K562 treated with DMSO at 1 percent for 48 hours (cell line): ENCODE data around the gene FRZB. TPM values are rescaled to one million over a fixed set of nuclear protein-coding genes. Genes with fewer than 3 reads are reported as not detected.

ENCODE experiments used
- total RNA-seq: library from RNA; unstranded; fragments of 300-600 nt; gene quantifications from 2 replicates; pipeline ENCODE4 v1.2.3, GENCODE V29; 2022; ENCODE audit warnings: low replicate concordance; ENCODE audit errors: extremely low read depth

Gene FRZB, protein sequence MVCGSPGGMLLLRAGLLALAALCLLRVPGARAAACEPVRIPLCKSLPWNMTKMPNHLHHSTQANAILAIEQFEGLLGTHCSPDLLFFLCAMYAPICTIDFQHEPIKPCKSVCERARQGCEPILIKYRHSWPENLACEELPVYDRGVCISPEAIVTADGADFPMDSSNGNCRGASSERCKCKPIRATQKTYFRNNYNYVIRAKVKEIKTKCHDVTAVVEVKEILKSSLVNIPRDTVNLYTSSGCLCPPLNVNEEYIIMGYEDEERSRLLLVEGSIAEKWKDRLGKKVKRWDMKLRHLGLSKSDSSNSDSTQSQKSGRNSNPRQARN
- total RNA-seq, result not detected in 2 replicates

GRCh38 chr2:182866461-182867406 is at the start of gene FRZB:
Gene FRZB, minus strand, starts transcription at chr2:182866637. Its CDS starts 85 bp downstream, at chr2:182866552.

Other genes starting within 250 kb of the FRZB start
- gene DNAJC10, start 150.4 kb downstream of the FRZB start, total RNA-seq, result not detected in 2 replicates
- gene NCKAP1, start 171.8 kb upstream of the FRZB start, total RNA-seq, result 244 TPM in 1 of 2 replicates, not detected in the other
- not detected in 2 replicates for gene DUSP19, start 212.1 kb upstream of the FRZB start, total RNA-seq